H9 (cell line): ENCODE data around the gene STX11. TPM values are rescaled to one million over a fixed set of nuclear protein-coding genes. Genes with fewer than 3 reads are reported as not detected.

Source experiments
- DNase-seq: peaks from one replicate; pipeline ENCODE4 v3.0.0-alpha.2; 2017
- H2AFZ ChIP-seq: one replicate; pipeline ENCODE4 v1.6.1; 2013; ENCODE audit warnings: mild to moderate bottlenecking, low read length, control low read depth, moderate library complexity
- H2AK5ac ChIP-seq: 2 replicates; pipeline ENCODE4 v1.6.1; 2013; ENCODE audit warnings: low read length, control low read depth, mixed read lengths; ENCODE audit not compliant: insufficient read length
- H2BK120ac ChIP-seq: one replicate; pipeline ENCODE4 v1.6.1; 2013; ENCODE audit warnings: low read depth, mild to moderate bottlenecking, low read length, control low read depth, inconsistent platforms; ENCODE audit not compliant: poor library complexity, severe bottlenecking
- H2BK12ac ChIP-seq: 2 replicates; pipeline ENCODE4 v1.6.1; 2013; ENCODE audit warnings: low read length, control low read depth, mixed read lengths, low read depth; ENCODE audit not compliant: insufficient read length
- H2BK15ac ChIP-seq: 2 replicates; pipeline ENCODE4 v1.6.1; 2013; ENCODE audit warnings: low read depth, low read length, control low read depth
- H2BK20ac ChIP-seq: one replicate; pipeline ENCODE4 v1.6.1; 2013; ENCODE audit warnings: low read depth, mild to moderate bottlenecking, low read length, control low read depth, inconsistent platforms; ENCODE audit not compliant: poor library complexity, severe bottlenecking
- H2BK5ac ChIP-seq: 2 replicates; pipeline ENCODE4 v1.6.1; 2013; ENCODE audit warnings: low read length, control low read depth, mixed read lengths; ENCODE audit not compliant: insufficient read length
- H3K14ac ChIP-seq: 2 replicates; pipeline ENCODE4 v1.6.1; 2013; ENCODE audit warnings: low read length, control low read depth; ENCODE audit not compliant: insufficient read depth
- H3K18ac ChIP-seq: 2 replicates; pipeline ENCODE4 v1.6.1; 2013; ENCODE audit warnings: low read depth, mild to moderate bottlenecking, mixed read lengths, low read length, control low read depth; ENCODE audit not compliant: insufficient read length
- H3K23ac ChIP-seq: 2 replicates; pipeline ENCODE4 v1.6.1; 2013; ENCODE audit warnings: low read length, control low read depth, mixed read lengths, low read depth; ENCODE audit not compliant: insufficient read length
- H3K23me2 ChIP-seq: 2 replicates; pipeline ENCODE4 v1.6.1; 2013; ENCODE audit warnings: low read depth, mild to moderate bottlenecking, mixed read lengths, low read length, control low read depth; ENCODE audit not compliant: insufficient read length, poor library complexity, severe bottlenecking
- H3K27ac ChIP-seq: 2 replicates; pipeline ENCODE4 v1.5.1; 2013; ENCODE audit warnings: low read length, control low read depth, mixed read lengths, low read depth; ENCODE audit not compliant: insufficient read length
- H3K27me3 ChIP-seq: 2 replicates; pipeline ENCODE4 v1.6.1; 2013; ENCODE audit warnings: low read length, control low read depth, inconsistent platforms; ENCODE audit not compliant: insufficient read depth
- H3K4ac ChIP-seq: 2 replicates; pipeline ENCODE4 v1.6.1; 2013; ENCODE audit warnings: low read depth, mild to moderate bottlenecking, control low read depth, inconsistent platforms, low read length, moderate library complexity
- H3K4me1 ChIP-seq: 2 replicates; pipeline ENCODE4 v1.6.1; 2013; ENCODE audit warnings: low read length, control low read depth, inconsistent platforms; ENCODE audit not compliant: insufficient read depth
- H3K4me2 ChIP-seq: 2 replicates; pipeline ENCODE4 v1.6.1; 2013; ENCODE audit warnings: low read length, control low read depth, mixed read lengths; ENCODE audit not compliant: insufficient read length, insufficient read depth
- H3K56ac ChIP-seq: 2 replicates; pipeline ENCODE4 v1.6.1; 2013; ENCODE audit warnings: low read depth, mild to moderate bottlenecking, mixed read lengths, low read length, control low read depth; ENCODE audit not compliant: insufficient read length
- H3K79me1 ChIP-seq: 2 replicates; pipeline ENCODE4 v1.6.1; 2013; ENCODE audit warnings: low read depth, mild to moderate bottlenecking, moderate library complexity, low read length, control low read depth, inconsistent platforms; ENCODE audit not compliant: insufficient read depth, poor library complexity, severe bottlenecking
- H3K79me2 ChIP-seq: 2 replicates; pipeline ENCODE4 v1.6.1; 2013; ENCODE audit warnings: low read length, control low read depth, inconsistent platforms; ENCODE audit not compliant: insufficient read depth
- H3K9ac ChIP-seq: 2 replicates; pipeline ENCODE4 v1.6.1; 2013; ENCODE audit warnings: low read length, control low read depth, mixed read lengths; ENCODE audit not compliant: insufficient read length; ENCODE audit errors: extremely low read depth
- H3K9me3 ChIP-seq: one replicate; pipeline ENCODE4 v1.6.1; 2013; ENCODE audit warnings: low read depth, low read length, inconsistent platforms; ENCODE audit not compliant: control insufficient read depth
- H3T11ph ChIP-seq: one replicate; pipeline ENCODE4 v1.6.1; 2013; ENCODE audit warnings: mild to moderate bottlenecking, low read length, control low read depth, inconsistent platforms
- H4K20me1 ChIP-seq: one replicate; pipeline ENCODE4 v1.6.1; 2013; ENCODE audit not compliant: control insufficient read depth, insufficient read length, insufficient read depth
- H4K5ac ChIP-seq: 2 replicates; pipeline ENCODE4 v1.6.1; 2013; ENCODE audit warnings: low read depth, mild to moderate bottlenecking, mixed read lengths, low read length, control low read depth; ENCODE audit not compliant: insufficient read length
- H4K8ac ChIP-seq: replicated peaks from 2 replicates; pipeline ENCODE4 v1.6.1; 2013; ENCODE audit warnings: low read length, control low read depth, mixed read lengths, low read depth; ENCODE audit not compliant: insufficient read length
- H4K91ac ChIP-seq: 2 replicates; pipeline ENCODE4 v1.6.1; 2013; ENCODE audit warnings: low read depth, mild to moderate bottlenecking, moderate library complexity, mixed read lengths, low read length, control low read depth; ENCODE audit not compliant: insufficient read length
- H3K27ac Mint-ChIP-seq, 3 experiments: 2 replicates in 2 of 3; 3 replicates in 1 of 3; pipeline ENCODE4 v1.8.0; 2020 to 2021; ENCODE audit warnings: mixed read lengths in 3 of 3, mild to moderate bottlenecking in 1 of 3, moderate library complexity in 1 of 3
- H3K27me3 Mint-ChIP-seq: 2 replicates; pipeline ENCODE4 v1.8.0; 2021; ENCODE audit warnings: low read depth, mild to moderate bottlenecking, moderate library complexity, mixed read lengths
- H3K36me3 Mint-ChIP-seq, 3 experiments: 2 replicates in 2 of 3; 3 replicates in 1 of 3; pipeline ENCODE4 v1.8.0; 2020 to 2021; ENCODE audit warnings: low read depth in 3 of 3, mixed read lengths in 3 of 3; ENCODE audit not compliant: insufficient read depth in 1 of 3
- H3K4me1 Mint-ChIP-seq, 2 experiments: 2 replicates each; pipeline ENCODE4 v1.8.0; 2020; ENCODE audit warnings: mixed read lengths in 2 of 2
- H3K4me3 Mint-ChIP-seq, 2 experiments: 2 replicates in 1 of 2; 3 replicates in 1 of 2; pipeline ENCODE4 v1.8.0; 2020 to 2021; ENCODE audit warnings: mild to moderate bottlenecking in 2 of 2, mixed read lengths in 2 of 2, moderate library complexity in 1 of 2
- H3K9me3 Mint-ChIP-seq, 2 experiments: 2 replicates in 1 of 2; 3 replicates in 1 of 2; pipeline ENCODE4 v1.8.0; 2020; ENCODE audit warnings: mild to moderate bottlenecking in 2 of 2, mixed read lengths in 2 of 2, moderate library complexity in 1 of 2
- WGBS: extraction: QIAGEN DNeasy Blood & Tissue Kit; methylation state at CpG from one replicate; pipeline ENCODE4 v1.1.7; 2013; ENCODE audit warnings: missing lambda C conversion rate, low lambda C conversion rate, mixed read lengths; ENCODE audit not compliant: insufficient read length; ENCODE audit errors: extremely low coverage; 5-methylcytosine and 5-hydroxymethylcytosine counted together
- total RNA-seq: library from RNA; stranded (reverse); gene quantifications from 2 replicates; pipeline ENCODE4 v1.2.1, GENCODE V29; 2021
- TF ChIP-seq, protein P1 (sequence below): fragments of 200-600 bp; sonication (generic); conservative IDR thresholded peaks from 3 replicates; pipeline ENCODE4 v1.8.0; 2021; ENCODE audit warnings: antibody characterized with exemption, mild to moderate bottlenecking

Gene STX11
- total RNA-seq, 1 experiment from 2014 or later = 0.22 TPM

DNA sequence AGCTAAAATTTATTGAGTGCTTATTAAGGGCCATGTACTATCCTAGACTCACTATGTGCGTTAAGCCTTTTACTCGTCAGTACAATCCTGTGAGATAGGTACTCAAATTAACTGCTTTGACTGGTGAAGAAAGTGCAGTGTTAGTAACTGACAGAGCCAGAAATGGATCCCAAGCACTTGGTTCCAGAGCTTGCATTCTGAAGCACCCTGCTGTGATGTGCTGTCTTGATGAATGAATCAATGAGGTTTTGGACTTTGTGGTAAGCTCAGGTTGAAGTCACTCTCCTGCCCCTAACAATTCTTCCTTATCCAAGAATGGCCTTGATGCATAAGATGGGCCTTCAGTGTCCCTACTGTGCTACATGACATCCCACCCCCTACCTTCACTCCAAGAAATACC is 3.7 kb downstream of the STX11 start:
- H3K4me3 Mint-ChIP-seq = no peak overlapping the region
- H4K5ac ChIP-seq = no peak overlapping the region
- no peaks in the 10 kb centered on the region for H3K79me1 ChIP-seq
- no peak overlapping the region for H2BK5ac ChIP-seq
- H2BK120ac ChIP-seq = no peak overlapping the region
- H3K9me3 ChIP-seq = no peaks in the 10 kb centered on the region
- H2AFZ ChIP-seq = no peak overlapping the region
- peaks cover 42% of the 10 kb centered on the region for H3K27me3 Mint-ChIP-seq
- TF ChIP-seq, protein P1, sequence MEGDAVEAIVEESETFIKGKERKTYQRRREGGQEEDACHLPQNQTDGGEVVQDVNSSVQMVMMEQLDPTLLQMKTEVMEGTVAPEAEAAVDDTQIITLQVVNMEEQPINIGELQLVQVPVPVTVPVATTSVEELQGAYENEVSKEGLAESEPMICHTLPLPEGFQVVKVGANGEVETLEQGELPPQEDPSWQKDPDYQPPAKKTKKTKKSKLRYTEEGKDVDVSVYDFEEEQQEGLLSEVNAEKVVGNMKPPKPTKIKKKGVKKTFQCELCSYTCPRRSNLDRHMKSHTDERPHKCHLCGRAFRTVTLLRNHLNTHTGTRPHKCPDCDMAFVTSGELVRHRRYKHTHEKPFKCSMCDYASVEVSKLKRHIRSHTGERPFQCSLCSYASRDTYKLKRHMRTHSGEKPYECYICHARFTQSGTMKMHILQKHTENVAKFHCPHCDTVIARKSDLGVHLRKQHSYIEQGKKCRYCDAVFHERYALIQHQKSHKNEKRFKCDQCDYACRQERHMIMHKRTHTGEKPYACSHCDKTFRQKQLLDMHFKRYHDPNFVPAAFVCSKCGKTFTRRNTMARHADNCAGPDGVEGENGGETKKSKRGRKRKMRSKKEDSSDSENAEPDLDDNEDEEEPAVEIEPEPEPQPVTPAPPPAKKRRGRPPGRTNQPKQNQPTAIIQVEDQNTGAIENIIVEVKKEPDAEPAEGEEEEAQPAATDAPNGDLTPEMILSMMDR = no peak
- H4K91ac ChIP-seq = no peak overlapping the region
- no peak overlapping the region for H3T11ph ChIP-seq
- no peak overlapping the region for H3K9ac ChIP-seq
- no peak overlapping the region for H3K4ac ChIP-seq
- H4K8ac ChIP-seq = no peak overlapping the region
- no peak overlapping the region for H2BK12ac ChIP-seq
- H2AK5ac ChIP-seq = no peak overlapping the region
- no peak overlapping the region for H3K23ac ChIP-seq
- no peaks in the 10 kb centered on the region for H3K36me3 Mint-ChIP-seq
- no peaks in the 10 kb centered on the region for H4K20me1 ChIP-seq
- H3K79me2 ChIP-seq = no peaks in the 10 kb centered on the region
- H3K27me3 ChIP-seq = peaks cover 13% of the 10 kb centered on the region
- no peak overlapping the region for H3K4me2 ChIP-seq
- H3K9me3 Mint-ChIP-seq = no peaks in the 10 kb centered on the region
- H3K14ac ChIP-seq = no peak overlapping the region
- no peak overlapping the region for H3K27ac Mint-ChIP-seq
- H3K56ac ChIP-seq = no peak overlapping the region
- no peaks in the 10 kb centered on the region; the same call in 1 of the 2 replicates for H3K4me1 ChIP-seq
- WGBS = no CpG with 5 or more reads among the region's 2 CpGs
- no peak overlapping the region for H2BK20ac ChIP-seq
- DNase-seq = no peak
- H3K4me1 Mint-ChIP-seq = peaks cover 23 to 26% of the 10 kb centered on the region in 2 experiments
- H2BK15ac ChIP-seq = no peak overlapping the region
- peaks cover 8% of the 10 kb centered on the region for H3K23me2 ChIP-seq
- no peak overlapping the region for H3K27ac ChIP-seq
- H3K18ac ChIP-seq = no peak overlapping the region
